Thoracic aorta (tissue), 2 donors: ENCODE data around the gene LBHD1. TPM values are rescaled to one million over a fixed set of nuclear protein-coding genes. Genes with fewer than 3 reads are reported as not detected.

ENCODE experiments used
- ATAC-seq: fragments of 150-250 bp; one replicate; pipeline ENCODE4 v1.8.0; 2017; ENCODE audit warnings: low read depth; ENCODE audit not compliant: insufficient number of reproducible peaks, low FRiP score
- DNase-seq: peaks from one replicate; pipeline ENCODE4 v3.0.0-alpha.2; 2020; ENCODE audit warnings: low spot score
- H3K27ac ChIP-seq, 2 donors: fragments of 200-600 bp; sonication (generic); 1 replicate in 1 of 2; 2 replicates in 1 of 2; pipeline ENCODE4 v1.5.1; 2016; ENCODE audit warnings: mild to moderate bottlenecking in 2 of 2, moderate library complexity in 2 of 2
- H3K27me3 ChIP-seq: fragments of 200-600 bp; sonication (generic); replicated peaks from 2 replicates; pipeline ENCODE4 v1.6.0; 2016; ENCODE audit warnings: mild to moderate bottlenecking; ENCODE audit not compliant: insufficient read depth
- H3K36me3 ChIP-seq: fragments of 200-600 bp; sonication (generic); one replicate; pipeline ENCODE4 v1.5.1; 2016
- H3K4me1 ChIP-seq, 2 donors: fragments of 200-600 bp; sonication (generic); 1 replicate in 1 of 2; 2 replicates in 1 of 2; pipeline versions ENCODE4 v1.5.1 to v1.6.0; 2016; ENCODE audit warnings: low read depth in 2 of 2, mild to moderate bottlenecking in 1 of 2; ENCODE audit not compliant: control insufficient read depth in 1 of 2
- H3K4me3 ChIP-seq: fragments of 200-600 bp; sonication (generic); 2 replicates; pipeline ENCODE4 v1.5.1; 2016; ENCODE audit warnings: mild to moderate bottlenecking
- H3K9me3 ChIP-seq: fragments of 200-600 bp; sonication (generic); 2 replicates; pipeline ENCODE4 v1.5.1; 2016
- total RNA-seq, 2 donors: library from RNA; depleted of rRNA; stranded (reverse); fragments of >200 nt; gene quantifications; one replicate each; pipeline versions ENCODE4 v1.1.0 to v1.2.3, GENCODE V29; 2016
- TF ChIP-seq, protein P1 (sequence below): fragments of 200-600 bp; sonication (generic); IDR thresholded peaks from one replicate; pipeline ENCODE4 v1.5.1; 2019; ENCODE audit warnings: antibody characterized with exemption

LBHD1 gene
- total RNA-seq, 2 donors from 2014 or later, result 3.7 to 7.8 TPM

DNA sequence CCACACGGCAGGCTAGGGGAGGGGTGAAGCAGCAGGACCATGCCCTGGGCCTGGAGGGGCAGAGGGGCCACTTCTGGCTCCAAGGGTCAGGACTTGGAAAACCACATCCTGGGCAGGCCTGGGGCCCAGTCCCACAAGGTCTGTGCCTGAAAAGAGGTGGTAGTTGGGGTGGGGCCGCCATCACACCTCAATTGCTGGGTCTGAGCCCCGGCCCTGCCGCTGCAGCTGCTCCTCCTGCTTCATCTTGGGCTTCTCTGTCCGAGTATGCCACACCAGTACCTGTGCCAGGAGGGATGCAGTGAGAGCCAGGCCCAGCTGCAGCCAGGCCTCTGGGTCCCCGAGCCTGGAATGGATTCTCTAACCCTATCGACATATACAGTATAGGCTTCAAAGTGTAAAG, 56.5 kb downstream of the LBHD1 start:
- Histone ChIP-seq H3K27me3 (no peaks in the 10 kb centered on the region), H3K9me3 (no peaks in the 10 kb centered on the region), H3K4me1 (peaks cover 11 to 30% of the 10 kb centered on the region in 2 donors), H3K36me3 (peaks cover 19% of the 10 kb centered on the region), H3K27ac (no peak overlapping the region), H3K4me3 (no peak overlapping the region)
- DNase-seq (no peak), ATAC-seq (no peak)
- TF ChIP-seq, protein P1, sequence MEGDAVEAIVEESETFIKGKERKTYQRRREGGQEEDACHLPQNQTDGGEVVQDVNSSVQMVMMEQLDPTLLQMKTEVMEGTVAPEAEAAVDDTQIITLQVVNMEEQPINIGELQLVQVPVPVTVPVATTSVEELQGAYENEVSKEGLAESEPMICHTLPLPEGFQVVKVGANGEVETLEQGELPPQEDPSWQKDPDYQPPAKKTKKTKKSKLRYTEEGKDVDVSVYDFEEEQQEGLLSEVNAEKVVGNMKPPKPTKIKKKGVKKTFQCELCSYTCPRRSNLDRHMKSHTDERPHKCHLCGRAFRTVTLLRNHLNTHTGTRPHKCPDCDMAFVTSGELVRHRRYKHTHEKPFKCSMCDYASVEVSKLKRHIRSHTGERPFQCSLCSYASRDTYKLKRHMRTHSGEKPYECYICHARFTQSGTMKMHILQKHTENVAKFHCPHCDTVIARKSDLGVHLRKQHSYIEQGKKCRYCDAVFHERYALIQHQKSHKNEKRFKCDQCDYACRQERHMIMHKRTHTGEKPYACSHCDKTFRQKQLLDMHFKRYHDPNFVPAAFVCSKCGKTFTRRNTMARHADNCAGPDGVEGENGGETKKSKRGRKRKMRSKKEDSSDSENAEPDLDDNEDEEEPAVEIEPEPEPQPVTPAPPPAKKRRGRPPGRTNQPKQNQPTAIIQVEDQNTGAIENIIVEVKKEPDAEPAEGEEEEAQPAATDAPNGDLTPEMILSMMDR, result no peak

DNA sequence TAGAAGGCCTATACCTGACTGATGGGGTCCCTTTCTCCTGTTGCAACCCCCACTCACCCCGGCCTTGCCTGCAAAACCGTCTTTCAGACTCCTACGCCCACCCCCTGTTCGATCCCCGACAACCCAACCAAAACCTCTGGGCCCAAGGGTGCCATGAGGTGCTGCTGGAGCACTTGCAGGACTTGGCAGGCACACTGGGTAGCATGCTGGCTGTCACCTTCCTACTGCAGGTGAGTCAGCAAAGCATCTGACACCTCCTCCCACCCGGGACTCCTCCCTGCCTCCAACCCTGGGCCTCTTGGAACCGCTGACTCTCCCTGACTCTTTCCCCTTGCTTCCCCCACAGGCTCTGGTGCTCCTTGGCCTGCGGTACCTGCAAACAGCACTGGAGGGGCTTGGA, 57.8 kb downstream of the LBHD1 start:
- TF ChIP-seq, protein P1, result no peak
- Histone ChIP-seq H3K9me3 (no peaks in the 10 kb centered on the region), H3K4me1 (peaks cover 11 to 34% of the 10 kb centered on the region in 2 donors), H3K27me3 (no peaks in the 10 kb centered on the region), H3K27ac (peak overlapping the region in 1 of 2 donors; percentile 87), H3K36me3 (peaks cover 19% of the 10 kb centered on the region), H3K4me3 (no peak overlapping the region)
- ATAC-seq (no peak), DNase-seq (no peak)

DNA sequence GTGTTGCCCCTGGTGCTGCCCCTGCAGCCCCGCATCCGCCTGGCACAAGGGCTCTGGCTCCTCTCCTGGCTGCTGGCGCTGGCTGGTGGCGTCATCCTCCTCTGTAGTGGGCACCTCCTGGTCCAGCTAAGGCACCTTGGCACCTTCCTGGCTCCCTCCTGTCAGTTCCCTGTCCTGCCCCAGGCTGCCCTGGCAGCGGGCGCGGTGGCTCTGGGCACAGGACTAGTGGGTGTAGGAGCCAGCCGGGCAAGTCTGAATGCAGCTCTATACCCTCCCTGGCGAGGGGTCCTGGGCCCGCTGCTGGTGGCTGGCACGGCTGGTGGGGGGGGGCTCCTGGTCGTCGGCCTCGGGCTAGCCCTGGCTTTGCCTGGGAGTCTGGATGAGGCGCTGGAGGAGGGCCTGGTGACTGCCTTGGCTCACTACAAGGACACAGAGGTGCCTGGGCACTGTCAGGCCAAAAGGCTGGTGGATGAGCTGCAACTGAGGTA, 58.7 kb downstream of the LBHD1 start:
- Histone ChIP-seq H3K27ac (peak overlapping the region; percentile 87 to 95), H3K9me3 (no peaks in the 10 kb centered on the region), H3K4me3 (peak overlapping the region; percentile 80), H3K27me3 (no peaks in the 10 kb centered on the region), H3K36me3 (peaks cover 27% of the 10 kb centered on the region), H3K4me1 (peaks cover 11 to 34% of the 10 kb centered on the region in 2 donors)
- TF ChIP-seq, protein P1, result no peak
- ATAC-seq (no peak), DNase-seq (peak; percentile 40)

Other genes starting within 250 kb of the LBHD1 start
- gene AHNAK, start 125.5 kb downstream of the LBHD1 start, total RNA-seq, result 1,000 to 10,000 TPM; 1,009 to 1,046 TPM
- 100 to 1,000 TPM; 719 to 780 TPM for gene EEF1G, start 98.4 kb downstream of the LBHD1 start, total RNA-seq
- gene TUT1, start 80.7 kb downstream of the LBHD1 start, total RNA-seq, result 10 to 100 TPM in 1 of 2 donors, 1 to 10 TPM in 1; 9.5 to 12.5 TPM
- 100 to 1,000 TPM in 1 of 2 donors, 10 to 100 TPM in 1; 55.9 to 124 TPM for gene MTA2, start 70.4 kb downstream of the LBHD1 start, total RNA-seq
- gene EML3, start 59.5 kb downstream of the LBHD1 start, total RNA-seq, result 100 to 1,000 TPM; 106 to 111 TPM
- gene ROM1, start 59.0 kb downstream of the LBHD1 start, total RNA-seq, result 10 to 100 TPM; 11.4 to 12.6 TPM
- 10 to 100 TPM; 27.5 to 30.3 TPM for gene B3GAT3, start 50.3 kb downstream of the LBHD1 start, total RNA-seq
- gene GANAB, start 25.7 kb downstream of the LBHD1 start, total RNA-seq, result 100 to 1,000 TPM; 120 to 159 TPM
- 10 to 100 TPM; 16.4 to 24.3 TPM for gene INTS5, start 19.0 kb downstream of the LBHD1 start, total RNA-seq
- gene C11orf98, start 7.1 kb downstream of the LBHD1 start, total RNA-seq, result 10 to 100 TPM; 20.5 to 28.6 TPM
- 1 to 10 TPM; 1.5 to 2.9 TPM for gene CSKMT, start 7.0 kb downstream of the LBHD1 start, total RNA-seq
- gene UQCC3, start 594 bp downstream of the LBHD1 start, total RNA-seq, result 1 to 10 TPM; 2.3 to 7.3 TPM
- 100 to 1,000 TPM in 1 of 2 donors, 10 to 100 TPM in 1; 88.6 to 159 TPM for gene UBXN1, start 6.8 kb upstream of the LBHD1 start, total RNA-seq
- 10 to 100 TPM; 10.5 to 22.5 TPM for gene LRRN4CL, start 17.3 kb upstream of the LBHD1 start, total RNA-seq
- 10 to 100 TPM; 14.0 to 50.9 TPM for gene BSCL2, start 35.2 kb upstream of the LBHD1 start, total RNA-seq
- gene GNG3, start 35.4 kb upstream of the LBHD1 start, total RNA-seq, result not detected
- 10 to 100 TPM; 21.3 to 41.8 TPM for gene HNRNPUL2, start 55.2 kb upstream of the LBHD1 start, total RNA-seq
- gene TTC9C, start 56.2 kb upstream of the LBHD1 start, total RNA-seq, result 10 to 100 TPM in 1 of 2 donors, 1 to 10 TPM in 1; 9.1 to 14.5 TPM
- gene ZBTB3, start 81.9 kb upstream of the LBHD1 start, total RNA-seq, result 1 to 10 TPM; 6.2 to 7.6 TPM
- 10 to 100 TPM; 37.0 to 54.4 TPM for gene POLR2G, start 89.3 kb upstream of the LBHD1 start, total RNA-seq
- 10 to 100 TPM; 18.5 to 22.2 TPM for gene TAF6L, start 99.1 kb upstream of the LBHD1 start, total RNA-seq
- gene TMEM179B, start 115.1 kb upstream of the LBHD1 start, total RNA-seq, result 10 to 100 TPM; 45.6 to 70.8 TPM
- gene TMEM223, start 119.7 kb upstream of the LBHD1 start, total RNA-seq, result 10 to 100 TPM; 11.1 to 30.2 TPM
- gene NXF1, start 133.2 kb upstream of the LBHD1 start, total RNA-seq, result 100 to 1,000 TPM in 1 of 2 donors, 10 to 100 TPM in 1; 82.9 to 109 TPM
- gene STX5, start 159.8 kb upstream of the LBHD1 start, total RNA-seq, result 10 to 100 TPM; 32.0 to 46.8 TPM
- not detected for gene TEX54, start 160.6 kb upstream of the LBHD1 start, total RNA-seq
- gene WDR74, start 167.3 kb upstream of the LBHD1 start, total RNA-seq, result 10 to 100 TPM; 19.8 to 55.2 TPM
- gene SLC3A2, start 208.6 kb upstream of the LBHD1 start, total RNA-seq, result 100 to 1,000 TPM; 138 to 739 TPM
- gene CHRM1, start 249.1 kb upstream of the LBHD1 start, total RNA-seq, result not detected